Aorta (tissue), 5 donors: ENCODE results near the gene HSPB6. TPM values are rescaled to one million over a fixed set of nuclear protein-coding genes. Genes with fewer than 3 reads are reported as not detected.

Source experiments
- ATAC-seq: fragments of 200-7000 bp; cut with Tn5 transposase; one replicate; pipeline ENCODE4 v1.9.1; 2022; ENCODE audit warnings: moderate library complexity; ENCODE audit not compliant: low FRiP score
- DNase-seq, 2 donors: peaks; one replicate each; pipeline ENCODE4 v3.0.0-alpha.2; 2020
- H3K27ac ChIP-seq, 2 donors: one replicate each; pipeline ENCODE4 v1.5.1; 2013; ENCODE audit warnings: low read length in 2 of 2, mild to moderate bottlenecking in 2 of 2, moderate library complexity in 2 of 2, control low read depth in 1 of 2, inconsistent platforms in 1 of 2, low read depth in 1 of 2
- H3K27me3 ChIP-seq, 2 donors: one replicate each; pipeline ENCODE4 v1.6.1; 2013; ENCODE audit warnings: control low read depth in 1 of 2, low read length in 1 of 2, mild to moderate bottlenecking in 1 of 2, moderate library complexity in 1 of 2; ENCODE audit not compliant: insufficient read depth in 2 of 2, control insufficient read depth in 1 of 2
- H3K36me3 ChIP-seq, 2 donors: one replicate each; pipeline ENCODE4 v1.6.1; 2013; ENCODE audit warnings: control low read depth in 1 of 2, low read length in 1 of 2, mild to moderate bottlenecking in 1 of 2; ENCODE audit not compliant: insufficient read depth in 2 of 2, control insufficient read depth in 1 of 2
- H3K4me1 ChIP-seq, 2 donors: one replicate each; pipeline ENCODE4 v1.6.1; 2013; ENCODE audit warnings: low read length in 2 of 2, control low read depth in 1 of 2, mild to moderate bottlenecking in 1 of 2, moderate library complexity in 1 of 2; ENCODE audit not compliant: insufficient read depth in 2 of 2, control insufficient read depth in 1 of 2
- H3K4me3 ChIP-seq, 2 donors: one replicate each; pipeline ENCODE4 v1.5.1; 2013; ENCODE audit warnings: low read length in 2 of 2, control low read depth in 1 of 2, mild to moderate bottlenecking in 1 of 2
- H3K9me3 ChIP-seq: one replicate; pipeline ENCODE4 v1.6.1; 2013; ENCODE audit warnings: mild to moderate bottlenecking, low read length; ENCODE audit not compliant: control insufficient read depth
- WGBS, 2 donors: extraction: QIAGEN DNeasy Blood & Tissue Kit; methylation state at CpG; one replicate each; pipeline ENCODE4 v1.1.7; 2013; 5-methylcytosine and 5-hydroxymethylcytosine counted together
- intact Hi-C, 2 donors: fragments of 100-400 bp; cut with DNase I; formaldehyde crosslinking; loops; one replicate each; pipeline versions ENCODE4 v1.14.2 to v1.15.0; 2022
- polyA plus RNA-seq, 2 donors: library from polyadenylated mRNA; stranded (reverse); fragments of 200-250 nt; gene quantifications; one replicate each; pipeline ENCODE4 v1.2.3, GENCODE V29; 2013
- total RNA-seq, 2 donors: library from RNA; stranded (reverse); fragmentation: NEBNext Ultra II Directional; extraction: Animal tissue kit (Norgen Biotek cat#: 25700); gene quantifications; one replicate each; pipeline ENCODE4 v1.2.1, GENCODE V29; 2021
- donor health status: healthy with polysubstance abuse.
- donor health status: Bipolar disorder and iron deficiency.
- donor health status: DM: no; HTN: no; CAD: no.
- donor health status: DM: no; HTN: no; CAD: no.
- donor health status: DM: yes; HTN: yes; CAD: no.

Gene HSPB6
- total and polyA plus RNA-seq, 4 donors: 73.9 to 152 (median 140) TPM

- H3K4me1 ChIP-seq: no peaks in the 10 kb centered on the region
- H3K27me3 ChIP-seq: no peaks in the 10 kb centered on the region
- H3K4me3 ChIP-seq: no peak overlapping the region
- ATAC-seq: no peak
- intact Hi-C loops: no loop called here
- no peak for DNase-seq
- H3K9me3 ChIP-seq: no peaks in the 10 kb centered on the region
- no peak overlapping the region for H3K27ac ChIP-seq
- 69 to 72% methylated on average over 8 to 9 of the region's 9 CpGs for WGBS, 2 donors
- H3K36me3 ChIP-seq: peaks cover 0 to 1% of the 10 kb centered on the region in 2 donors
These were observed 24.8 kb upstream of the HSPB6 start for GRCh38 chr19:35781650-35782049.

- ATAC-seq (no peak), DNase-seq (no peak)
- intact Hi-C loops: no loop called here
- 94 to 95% methylated on average over 20 of the region's 20 CpGs for WGBS, 2 donors
- no peaks in the 10 kb centered on the region for H3K9me3 ChIP-seq
- H3K4me1 ChIP-seq: no peaks in the 10 kb centered on the region
- H3K27ac ChIP-seq: no peak overlapping the region
- H3K36me3 ChIP-seq: peaks cover 0 to 1% of the 10 kb centered on the region in 2 donors
- H3K27me3 ChIP-seq: no peaks in the 10 kb centered on the region
- no peak overlapping the region for H3K4me3 ChIP-seq
These were observed 23.9 kb upstream of the HSPB6 start for GRCh38 chr19:35780717-35781116.

DNA sequence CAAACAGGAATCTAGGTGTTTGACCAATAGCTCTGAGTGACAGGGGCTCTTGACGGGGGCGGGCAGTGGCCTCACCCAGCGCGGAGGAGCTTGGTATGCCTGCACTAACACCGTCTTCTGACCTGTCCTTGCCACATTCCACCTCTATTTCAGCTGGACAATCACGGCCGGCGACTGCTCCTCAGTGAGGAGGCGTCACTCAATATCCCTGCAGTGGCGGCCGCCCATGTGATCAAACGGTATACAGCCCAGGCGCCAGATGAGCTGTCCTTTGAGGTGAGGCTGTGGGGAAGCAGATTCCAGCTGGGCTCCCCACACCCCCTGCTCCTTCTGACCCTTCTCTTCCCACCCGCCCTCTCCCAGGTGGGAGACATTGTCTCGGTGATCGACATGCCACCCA lies 23.2 kb upstream of the HSPB6 start:
- peaks cover 0 to 1% of the 10 kb centered on the region in 2 donors for H3K36me3 ChIP-seq
- WGBS, 2 donors: 94% methylated on average over 12 to 16 of the region's 16 CpGs
- DNase-seq (no peak), ATAC-seq (no peak)
- no peaks in the 10 kb centered on the region for H3K27me3 ChIP-seq
- H3K27ac ChIP-seq: no peak overlapping the region
- intact Hi-C loops: no loop called here
- H3K4me1 ChIP-seq: no peaks in the 10 kb centered on the region
- no peak overlapping the region for H3K4me3 ChIP-seq
- H3K9me3 ChIP-seq: no peaks in the 10 kb centered on the region

DNA sequence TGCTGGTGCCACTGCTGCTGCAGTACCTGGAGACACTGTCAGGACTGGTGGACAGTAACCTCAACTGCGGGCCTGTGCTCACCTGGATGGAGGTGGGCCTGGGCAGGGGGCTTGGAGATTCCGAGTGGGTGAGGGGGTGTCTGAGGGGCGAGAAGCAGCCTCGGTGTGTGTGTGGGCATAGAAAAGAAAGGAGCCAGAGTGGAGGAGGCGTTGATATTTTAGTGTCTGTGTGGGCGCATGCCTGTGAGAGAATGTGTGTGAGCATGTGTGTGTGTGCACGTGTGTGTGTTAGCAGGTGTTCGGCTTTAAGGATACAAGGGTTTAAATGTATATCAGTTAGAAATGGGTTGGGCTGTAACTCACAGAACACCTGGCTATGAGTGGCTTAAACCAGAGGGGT lies 22.2 kb upstream of the HSPB6 start:
- Histone ChIP-seq H3K4me1 (no peaks in the 10 kb centered on the region), H3K9me3 (no peaks in the 10 kb centered on the region), H3K27ac (no peak overlapping the region), H3K4me3 (no peak overlapping the region), H3K36me3 (peaks cover 0 to 1% of the 10 kb centered on the region in 2 donors), H3K27me3 (no peaks in the 10 kb centered on the region)
- DNase-seq (no peak), ATAC-seq (no peak)
- WGBS, 2 donors: 90 to 92% methylated on average over 8 of the region's 8 CpGs
- intact Hi-C loops: loop anchor here in 1 of 2 donors (5.0 kb wide), 1 partner anchor 98 kb away; no protein-coding TSS in a partner anchor

- no peaks in the 10 kb centered on the region for H3K27me3 ChIP-seq
- DNase-seq: no peak
- H3K4me1 ChIP-seq: no peaks in the 10 kb centered on the region
- no peaks in the 10 kb centered on the region for H3K9me3 ChIP-seq
- H3K27ac ChIP-seq: no peak overlapping the region
- H3K36me3 ChIP-seq: peaks cover 0 to 1% of the 10 kb centered on the region in 2 donors
- intact Hi-C loops: loop anchor here in 1 of 2 donors (5.0 kb wide), 1 partner anchor 99 kb away; no protein-coding TSS in a partner anchor
- no peak overlapping the region for H3K4me3 ChIP-seq
- 85 to 91% methylated on average over 7 of the region's 7 CpGs for WGBS, 2 donors
- no peak for ATAC-seq
These were observed 21.1 kb upstream of the HSPB6 start for GRCh38 chr19:35777961-35778360.

DNA sequence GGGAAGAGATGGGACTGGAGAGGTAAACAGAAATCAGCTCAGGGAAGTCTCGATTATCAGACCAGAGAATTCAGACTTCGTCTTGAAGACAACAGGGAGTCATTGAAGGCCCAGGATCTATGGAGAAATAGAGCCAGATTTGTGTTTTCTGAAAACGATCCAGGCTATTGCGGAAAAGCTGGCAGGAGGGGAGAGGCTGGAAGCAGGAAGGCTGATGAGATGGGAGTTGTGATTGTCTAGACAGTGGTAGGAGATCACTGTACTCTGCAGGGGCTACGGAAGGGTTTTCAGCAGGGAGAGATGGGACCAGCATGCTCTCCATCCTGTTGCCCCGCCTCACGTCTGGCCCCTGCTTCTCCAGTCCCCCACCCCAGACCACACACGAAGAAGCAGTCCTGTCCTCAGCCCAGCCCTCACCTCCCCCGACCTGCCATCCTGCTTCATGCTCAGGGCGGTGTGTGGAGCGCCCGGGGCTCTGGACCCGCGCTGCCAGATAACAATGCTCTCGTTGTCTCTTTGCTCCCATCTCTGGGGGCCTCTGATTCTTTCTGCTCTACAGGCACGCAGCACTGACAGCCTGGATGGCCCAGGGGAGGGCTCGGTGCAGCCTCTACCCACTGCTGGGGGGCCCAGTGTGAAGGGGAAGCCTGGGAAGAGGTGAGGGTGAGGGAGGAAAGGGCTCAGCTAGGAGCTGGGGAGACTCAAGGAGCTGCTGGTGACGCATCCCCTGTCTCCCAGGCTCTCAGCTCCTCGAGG lies 20.4 kb upstream of the HSPB6 start:
- H3K36me3 ChIP-seq: peaks cover 0 to 1% of the 10 kb centered on the region in 2 donors
- DNase-seq (peak in 1 of 2 donors; percentile 69), ATAC-seq (no peak)
- no peaks in the 10 kb centered on the region for H3K4me1 ChIP-seq
- H3K27me3 ChIP-seq: no peaks in the 10 kb centered on the region
- H3K4me3 ChIP-seq: no peak overlapping the region
- intact Hi-C loops: loop anchor here in 1 of 2 donors (5.0 kb wide), 1 partner anchor 100 kb away; no protein-coding TSS in a partner anchor
- H3K9me3 ChIP-seq: no peaks in the 10 kb centered on the region
- WGBS, 2 donors: 64 to 73% methylated on average over 19 of the region's 19 CpGs
- no peak overlapping the region for H3K27ac ChIP-seq

GRCh38 chr19:35776102-35776788 lies 19.4 kb upstream of the HSPB6 start:
- Histone ChIP-seq H3K4me1 (no peaks in the 10 kb centered on the region), H3K27me3 (no peaks in the 10 kb centered on the region), H3K27ac (no peak overlapping the region), H3K4me3 (peak overlapping the region; percentile 73 to 91), H3K9me3 (no peaks in the 10 kb centered on the region), H3K36me3 (peaks cover 0 to 1% of the 10 kb centered on the region in 2 donors)
- no peak for DNase-seq
- intact Hi-C loops: loop anchor here in 1 of 2 donors (5.0 kb wide), 1 partner anchor 101 kb away; no protein-coding TSS in a partner anchor
- no peak for ATAC-seq
- WGBS, 2 donors: 45 to 49% methylated on average over 13 of the region's 13 CpGs

DNA sequence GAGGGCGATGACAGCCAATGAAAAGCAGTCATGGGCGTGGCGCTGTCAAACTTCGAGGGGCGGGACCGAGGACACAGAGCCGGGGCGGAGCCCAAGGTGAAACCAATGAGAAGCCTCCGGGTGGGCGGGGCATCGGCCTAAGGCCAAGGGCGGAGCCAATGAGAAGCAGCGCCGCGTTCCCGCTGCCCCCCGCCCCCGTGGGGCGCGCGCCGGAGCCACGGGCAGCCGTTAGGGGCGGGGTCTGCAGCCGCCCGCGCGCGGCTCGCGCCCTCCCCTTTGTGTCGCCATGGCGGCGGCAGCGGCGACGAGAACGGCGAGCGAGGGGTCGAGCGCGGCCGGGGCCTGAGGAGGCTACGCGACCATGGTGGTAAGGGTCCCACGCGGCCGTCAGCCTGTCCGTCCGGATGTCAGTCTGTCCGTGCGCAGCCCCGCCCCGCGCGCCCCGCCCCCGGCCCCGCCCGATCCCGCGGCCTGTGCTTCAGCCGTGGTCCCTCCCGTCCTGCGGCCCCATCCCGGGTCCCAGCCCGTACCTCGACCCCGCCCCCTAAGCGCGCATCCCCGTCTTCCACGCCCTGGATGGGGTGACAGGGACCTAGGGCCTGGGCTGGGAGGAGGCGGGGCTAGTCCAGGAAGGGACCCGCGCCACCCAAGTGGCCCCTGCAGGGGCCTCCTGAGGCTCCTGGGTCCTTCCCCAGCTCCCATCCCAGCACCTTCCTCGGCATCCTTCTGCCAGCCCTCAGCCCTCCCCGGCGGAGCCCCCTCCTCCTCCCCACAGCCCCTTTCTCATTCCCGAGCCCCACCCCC lies 18.7 kb upstream of the HSPB6 start, which contains the start of gene ARHGAP33:
Gene ARHGAP33 (plus strand): TSS at position 267 of the 804 bp plus-strand sequence. CDS start 95 bp downstream, at position 362.
- Histone ChIP-seq H3K9me3 (no peaks in the 10 kb centered on the region), H3K4me3 (peak within 1 kb of the TSS; percentile 73 to 91), H3K27ac (no peak within 1 kb of the TSS), H3K36me3 (no peaks in the 10 kb centered on the region), H3K4me1 (no peaks in the 10 kb centered on the region), H3K27me3 (no peaks in the 10 kb centered on the region)
- WGBS, 2 donors: 0 to 1% methylated on average over 28 to 82 of the region's 82 CpGs
- DNase-seq (peak; percentile 99 to 100), ATAC-seq (peak; percentile 99)
- intact Hi-C loops: loop anchor here in 1 of 2 donors (5.0 kb wide), 1 partner anchor 102 kb away; no protein-coding TSS in a partner anchor
